ENCODE results near the gene SPATS2L.

- TF ChIP-seq, protein P1, sequence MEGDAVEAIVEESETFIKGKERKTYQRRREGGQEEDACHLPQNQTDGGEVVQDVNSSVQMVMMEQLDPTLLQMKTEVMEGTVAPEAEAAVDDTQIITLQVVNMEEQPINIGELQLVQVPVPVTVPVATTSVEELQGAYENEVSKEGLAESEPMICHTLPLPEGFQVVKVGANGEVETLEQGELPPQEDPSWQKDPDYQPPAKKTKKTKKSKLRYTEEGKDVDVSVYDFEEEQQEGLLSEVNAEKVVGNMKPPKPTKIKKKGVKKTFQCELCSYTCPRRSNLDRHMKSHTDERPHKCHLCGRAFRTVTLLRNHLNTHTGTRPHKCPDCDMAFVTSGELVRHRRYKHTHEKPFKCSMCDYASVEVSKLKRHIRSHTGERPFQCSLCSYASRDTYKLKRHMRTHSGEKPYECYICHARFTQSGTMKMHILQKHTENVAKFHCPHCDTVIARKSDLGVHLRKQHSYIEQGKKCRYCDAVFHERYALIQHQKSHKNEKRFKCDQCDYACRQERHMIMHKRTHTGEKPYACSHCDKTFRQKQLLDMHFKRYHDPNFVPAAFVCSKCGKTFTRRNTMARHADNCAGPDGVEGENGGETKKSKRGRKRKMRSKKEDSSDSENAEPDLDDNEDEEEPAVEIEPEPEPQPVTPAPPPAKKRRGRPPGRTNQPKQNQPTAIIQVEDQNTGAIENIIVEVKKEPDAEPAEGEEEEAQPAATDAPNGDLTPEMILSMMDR (IDR thresholded peaks at IDR 0.05), result no peak
- no peak for TF ChIP-seq POLR2A (IDR thresholded peaks at IDR 0.05)
Measured at GRCh38 chr2:200342235-200342634, 35.7 kb downstream of the SPATS2L start.

Measured in ovary (tissue), 3 donors.